ENCODE data around the gene SHD. TPM values are rescaled to one million over a fixed set of nuclear protein-coding genes. Genes with fewer than 3 reads are reported as not detected.

SHD gene
- total RNA-seq, 1 experiment from 2014 or later: not detected

DNA sequence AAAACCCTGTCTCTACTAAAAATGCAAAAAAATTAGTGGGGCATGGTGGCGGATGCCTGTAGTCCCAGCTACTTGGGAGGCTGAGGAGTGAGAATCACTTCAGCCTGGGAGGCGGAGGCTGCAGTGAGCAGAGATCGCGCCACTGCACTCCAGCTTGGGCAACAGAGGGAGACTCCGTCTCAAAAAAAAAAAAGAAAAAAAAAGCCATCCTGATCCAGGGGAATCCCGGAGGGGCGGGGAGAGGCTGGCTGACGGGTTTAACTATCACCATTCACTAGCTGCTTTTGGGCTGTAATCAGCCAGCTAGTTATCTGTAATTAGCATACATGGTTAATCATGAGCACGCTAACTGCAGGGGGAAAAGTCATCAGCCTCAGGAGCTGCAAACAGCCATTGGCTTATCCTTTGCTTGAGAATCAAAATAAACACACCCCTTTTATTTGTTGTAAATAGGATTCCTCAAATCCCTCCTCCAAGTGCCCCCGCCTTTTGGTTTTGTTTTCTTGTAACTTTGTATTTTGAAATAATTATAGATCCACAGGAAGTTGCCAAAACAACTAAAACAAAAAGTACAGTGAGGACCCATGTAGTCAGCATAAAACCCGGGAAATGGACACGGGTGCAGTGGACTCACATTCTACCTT lies 34.9 kb downstream of the SHD start:
- Histone ChIP-seq H3K27ac (ENCODE audit: low read depth, low read length, poor library complexity, severe bottlenecking) (no peak overlapping the region), H3K4me1 (ENCODE audit: insufficient read depth, low read length, poor library complexity, severe bottlenecking) (no peaks in the 10 kb centered on the region), H3K9me3 (ENCODE audit: low read depth, low read length, poor library complexity, severe bottlenecking) (no peaks in the 10 kb centered on the region), H3K36me3 (ENCODE audit: insufficient read depth, low read length, poor library complexity, severe bottlenecking) (no peaks in the 10 kb centered on the region), H3K27me3 (replicated peaks; ENCODE audit: insufficient read depth, low read depth, low read length, poor library complexity) (no peaks in the 10 kb centered on the region), H3K4me3 (ENCODE audit: low read depth, low read length, poor library complexity, severe bottlenecking) (no peak overlapping the region)
- POLR2A ChIA-PET (ENCODE audit: low non-redundant PET): interaction anchor here (0.7 kb wide), 1 partner anchor 1753 kb away, joined by 4 read pairs; no protein-coding TSS in a partner anchor
- DNase-seq (ENCODE audit: low spot score): no peak
- intact Hi-C loops (cut with micrococcal nuclease; ENCODE audit: unreplicated experiment): no loop called here
- no TSS peak for BruUV-seq (replicated peaks)
- CTCF ChIA-PET: no interaction called here
- TF ChIP-seq, protein P1, sequence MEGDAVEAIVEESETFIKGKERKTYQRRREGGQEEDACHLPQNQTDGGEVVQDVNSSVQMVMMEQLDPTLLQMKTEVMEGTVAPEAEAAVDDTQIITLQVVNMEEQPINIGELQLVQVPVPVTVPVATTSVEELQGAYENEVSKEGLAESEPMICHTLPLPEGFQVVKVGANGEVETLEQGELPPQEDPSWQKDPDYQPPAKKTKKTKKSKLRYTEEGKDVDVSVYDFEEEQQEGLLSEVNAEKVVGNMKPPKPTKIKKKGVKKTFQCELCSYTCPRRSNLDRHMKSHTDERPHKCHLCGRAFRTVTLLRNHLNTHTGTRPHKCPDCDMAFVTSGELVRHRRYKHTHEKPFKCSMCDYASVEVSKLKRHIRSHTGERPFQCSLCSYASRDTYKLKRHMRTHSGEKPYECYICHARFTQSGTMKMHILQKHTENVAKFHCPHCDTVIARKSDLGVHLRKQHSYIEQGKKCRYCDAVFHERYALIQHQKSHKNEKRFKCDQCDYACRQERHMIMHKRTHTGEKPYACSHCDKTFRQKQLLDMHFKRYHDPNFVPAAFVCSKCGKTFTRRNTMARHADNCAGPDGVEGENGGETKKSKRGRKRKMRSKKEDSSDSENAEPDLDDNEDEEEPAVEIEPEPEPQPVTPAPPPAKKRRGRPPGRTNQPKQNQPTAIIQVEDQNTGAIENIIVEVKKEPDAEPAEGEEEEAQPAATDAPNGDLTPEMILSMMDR (conservative IDR thresholded peaks at IDR 0.05; ENCODE audit: low read depth, low read length): no peak
- no peak for TF ChIP-seq EZH2 (IDR thresholded peaks at IDR 0.05; ENCODE audit: borderline replicate concordance, low read depth, low read length, poor library complexity, severe bottlenecking)

DNA sequence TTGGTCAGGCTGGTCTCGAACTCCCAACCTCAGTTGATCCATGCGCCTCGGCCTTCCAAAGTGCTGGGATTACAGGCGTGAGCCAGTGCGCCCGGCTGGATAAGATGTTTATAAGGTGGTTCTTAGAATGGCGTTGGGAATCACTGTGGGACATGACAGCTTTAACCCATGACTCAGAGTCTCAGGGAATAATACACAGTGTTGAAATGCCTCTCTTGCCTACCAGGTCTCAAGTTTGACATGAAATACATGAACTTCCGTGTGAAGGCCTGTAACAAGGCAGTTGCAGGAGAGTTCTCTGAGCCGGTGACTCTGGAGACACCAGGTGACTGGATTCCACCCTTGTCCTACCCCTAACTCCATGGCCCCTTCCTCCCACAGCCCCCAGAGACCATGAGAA lies 37.9 kb downstream of the SHD start:
- no peaks in the 10 kb centered on the region for H3K4me1 ChIP-seq (ENCODE audit: insufficient read depth, low read length, poor library complexity, severe bottlenecking)
- no TSS peak for BruUV-seq (replicated peaks)
- no peaks in the 10 kb centered on the region for H3K9me3 ChIP-seq (ENCODE audit: low read depth, low read length, poor library complexity, severe bottlenecking)
- POLR2A ChIA-PET (ENCODE audit: low non-redundant PET): no interaction called here
- H3K27me3 ChIP-seq (replicated peaks; ENCODE audit: insufficient read depth, low read depth, low read length, poor library complexity): no peaks in the 10 kb centered on the region
- intact Hi-C loops (cut with micrococcal nuclease; ENCODE audit: unreplicated experiment): no loop called here
- H3K36me3 ChIP-seq (ENCODE audit: insufficient read depth, low read length, poor library complexity, severe bottlenecking): no peaks in the 10 kb centered on the region
- CTCF ChIA-PET: no interaction called here
- H3K4me3 ChIP-seq (ENCODE audit: low read depth, low read length, poor library complexity, severe bottlenecking): no peak overlapping the region
- DNase-seq (ENCODE audit: low spot score): no peak
- TF ChIP-seq, protein P1 (conservative IDR thresholded peaks at IDR 0.05; ENCODE audit: low read depth, low read length): no peak
- no peak for TF ChIP-seq EZH2 (IDR thresholded peaks at IDR 0.05; ENCODE audit: borderline replicate concordance, low read depth, low read length, poor library complexity, severe bottlenecking)
- no peak overlapping the region for H3K27ac ChIP-seq (ENCODE audit: low read depth, low read length, poor library complexity, severe bottlenecking)

DNA sequence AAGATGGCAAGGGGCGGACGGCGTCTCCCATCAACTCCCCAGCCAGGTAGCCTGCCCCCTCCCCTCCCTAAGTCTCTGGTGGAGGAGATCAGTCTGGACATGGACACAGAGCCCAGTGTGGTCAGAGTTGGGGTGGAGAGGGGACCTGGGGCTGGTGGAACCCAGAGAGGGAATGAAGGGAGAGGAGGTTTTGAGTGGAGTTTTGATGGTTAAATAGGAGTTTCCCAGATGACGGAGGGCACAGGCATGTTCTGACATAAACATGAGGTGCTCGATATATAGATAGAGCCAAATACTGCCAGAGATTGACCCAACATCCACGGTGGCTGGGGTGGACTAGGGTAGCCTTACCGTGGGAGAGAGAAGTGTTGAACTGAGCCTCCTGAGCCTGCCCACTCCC lies 39.4 kb downstream of the SHD start:
- Histone ChIP-seq H3K36me3 (ENCODE audit: insufficient read depth, low read length, poor library complexity, severe bottlenecking) (no peaks in the 10 kb centered on the region), H3K9me3 (ENCODE audit: low read depth, low read length, poor library complexity, severe bottlenecking) (no peaks in the 10 kb centered on the region), H3K4me3 (ENCODE audit: low read depth, low read length, poor library complexity, severe bottlenecking) (no peak overlapping the region), H3K27ac (ENCODE audit: low read depth, low read length, poor library complexity, severe bottlenecking) (no peak overlapping the region), H3K4me1 (ENCODE audit: insufficient read depth, low read length, poor library complexity, severe bottlenecking) (no peaks in the 10 kb centered on the region), H3K27me3 (replicated peaks; ENCODE audit: insufficient read depth, low read depth, low read length, poor library complexity) (no peaks in the 10 kb centered on the region)
- CTCF ChIA-PET: no interaction called here
- intact Hi-C loops (cut with micrococcal nuclease; ENCODE audit: unreplicated experiment): no loop called here
- no peak for DNase-seq (ENCODE audit: low spot score)
- no TSS peak for BruUV-seq (replicated peaks)
- TF ChIP-seq EZH2 (IDR thresholded peaks at IDR 0.05; ENCODE audit: borderline replicate concordance, low read depth, low read length, poor library complexity, severe bottlenecking): no peak
- TF ChIP-seq, protein P1 (conservative IDR thresholded peaks at IDR 0.05; ENCODE audit: low read depth, low read length): no peak
- POLR2A ChIA-PET (ENCODE audit: low non-redundant PET): no interaction called here
